NCI-H510A treated with DMSO at 0.1 percent for 48 hours (cell line): ENCODE results near the gene BCDIN3D.
A peak's percentile ranks its signal among the peaks of the same experiment; 100 is the strongest.
"Not testable (repeated sequence)": the region's sequence is repeated elsewhere in the genome, so short reads cannot be mapped to it uniquely, and the experiment has no call there.

ENCODE experiments used
- DNase-seq: peaks from one replicate; lab custom pipeline; 2025; lab: John Stamatoyannopoulos, UW

The BCDIN3D gene

GRCh38 chr12:49860921-49861320 is 18.0 kb upstream of the BCDIN3D start:
- DNase-seq, result not testable (repeated sequence)

DNA sequence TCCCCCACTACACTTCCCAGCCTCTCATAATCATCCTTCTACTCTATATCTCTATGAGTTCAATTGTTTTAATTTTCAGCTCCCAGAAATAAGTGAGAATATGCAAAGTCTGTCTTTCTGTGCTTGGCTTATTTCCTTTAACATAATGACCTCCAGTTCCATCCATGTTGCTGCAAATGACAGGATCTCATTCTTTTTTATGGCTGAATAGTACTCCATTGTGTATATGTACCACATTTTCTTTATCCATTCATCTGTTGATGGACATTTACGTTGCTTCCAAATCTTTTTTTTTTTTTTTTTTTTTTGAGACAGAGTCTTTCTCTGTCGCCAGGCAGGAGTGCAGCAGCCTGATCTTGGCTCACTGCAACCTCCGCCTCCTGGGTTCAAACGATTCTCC is 13.0 kb upstream of the BCDIN3D start:
- not testable (repeated sequence) for DNase-seq

GRCh38 chr12:49854976-49855375 is 12.1 kb upstream of the BCDIN3D start:
- no peak for DNase-seq

DNA sequence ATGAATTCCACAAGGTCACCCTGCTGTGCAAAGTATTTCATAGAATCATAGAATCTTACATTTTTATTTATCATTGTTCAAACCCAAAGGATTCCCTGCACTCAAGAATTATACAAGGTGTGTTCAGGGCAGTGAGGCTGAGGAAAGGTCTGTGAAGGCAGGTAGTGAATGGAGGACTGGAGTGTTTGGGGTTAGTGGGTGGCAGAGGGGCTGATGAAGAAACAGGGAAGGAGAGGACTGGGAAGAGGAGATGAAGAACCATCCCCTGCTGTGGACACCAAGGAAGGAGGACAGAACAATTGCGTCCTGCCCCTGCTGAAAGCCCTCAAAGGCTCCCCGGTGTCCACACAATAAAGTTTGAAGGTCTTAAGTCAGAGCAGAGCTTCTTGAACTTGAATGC is 10.8 kb upstream of the BCDIN3D start:
- DNase-seq, result no peak

DNA sequence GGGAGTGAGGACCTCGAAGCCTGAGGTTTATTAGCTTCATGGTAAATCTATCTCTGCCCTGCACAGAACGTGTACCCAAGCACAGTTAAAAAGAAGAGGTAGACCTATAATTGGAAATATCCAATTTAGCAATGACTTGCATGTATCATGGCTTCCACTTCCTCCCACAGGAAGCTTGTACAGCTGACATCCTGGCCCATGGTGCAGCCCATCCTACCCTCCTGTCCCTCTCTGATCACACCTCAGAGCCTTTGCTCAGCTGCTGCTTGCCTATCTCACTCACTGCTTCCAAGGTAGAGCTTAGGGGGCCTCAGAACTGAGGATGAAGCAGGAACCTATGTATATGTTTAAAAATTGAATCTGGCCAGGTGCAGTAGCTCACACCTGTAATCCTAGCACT is 4.3 kb upstream of the BCDIN3D start:
- no peak for DNase-seq

DNA sequence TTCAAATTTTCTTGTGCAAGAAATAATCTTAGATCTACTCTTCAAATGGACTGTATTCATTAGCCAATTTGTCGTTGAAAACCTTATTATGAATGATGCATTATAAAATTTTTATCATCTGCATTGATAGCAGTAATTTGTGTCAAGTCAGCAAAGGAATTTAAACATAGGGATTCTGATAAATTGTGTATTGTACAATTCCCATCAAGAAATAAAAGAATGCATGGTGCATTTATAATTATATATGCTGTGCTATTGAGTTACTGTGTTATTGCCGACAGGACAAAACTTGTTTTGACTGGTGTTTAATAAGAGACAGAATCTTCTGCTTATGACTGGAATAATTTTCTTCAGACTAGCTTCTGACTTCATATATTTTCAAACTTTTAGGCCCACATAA is 3.1 kb upstream of the BCDIN3D start:
- DNase-seq, result no peak

- DNase-seq, result no peak
Observed at GRCh38 chr12:49843876-49844437, 1.1 kb upstream of the BCDIN3D start.

- no peak for DNase-seq
Observed at GRCh38 chr12:49843411-49843810, 505 bp upstream of the BCDIN3D start.

DNA sequence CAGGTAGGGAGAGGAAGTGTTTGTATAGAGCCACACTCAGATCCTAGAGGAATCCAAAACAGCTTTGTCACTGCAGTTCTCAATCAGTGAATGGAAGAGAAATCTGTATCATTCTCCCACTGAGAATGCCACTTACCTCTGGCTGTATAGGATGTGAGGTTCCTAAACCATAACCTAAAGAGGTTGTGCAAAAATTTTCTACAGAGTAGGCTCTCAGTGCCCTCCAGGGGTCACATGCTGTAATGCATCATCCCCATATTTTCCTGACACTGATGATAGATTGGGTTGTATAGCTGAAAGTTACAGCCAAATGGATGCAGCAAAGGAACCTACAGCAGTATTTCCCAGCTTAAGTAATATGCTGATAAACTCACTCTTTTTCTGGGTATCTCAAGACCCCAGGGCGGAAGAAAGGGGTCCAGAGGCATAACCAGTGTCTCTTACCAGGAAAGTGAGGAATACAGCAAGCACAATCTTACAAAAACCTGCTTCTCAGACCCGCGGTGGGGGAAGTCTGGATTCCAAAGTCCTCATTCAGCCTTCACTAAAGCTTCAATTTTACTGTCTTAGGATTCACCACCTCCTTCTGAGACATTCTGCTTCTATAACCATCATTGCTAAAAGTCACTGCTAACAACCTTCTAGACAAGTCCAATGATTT is 3.8 kb downstream of the BCDIN3D start:
- peak; percentile 37 for DNase-seq

DNA sequence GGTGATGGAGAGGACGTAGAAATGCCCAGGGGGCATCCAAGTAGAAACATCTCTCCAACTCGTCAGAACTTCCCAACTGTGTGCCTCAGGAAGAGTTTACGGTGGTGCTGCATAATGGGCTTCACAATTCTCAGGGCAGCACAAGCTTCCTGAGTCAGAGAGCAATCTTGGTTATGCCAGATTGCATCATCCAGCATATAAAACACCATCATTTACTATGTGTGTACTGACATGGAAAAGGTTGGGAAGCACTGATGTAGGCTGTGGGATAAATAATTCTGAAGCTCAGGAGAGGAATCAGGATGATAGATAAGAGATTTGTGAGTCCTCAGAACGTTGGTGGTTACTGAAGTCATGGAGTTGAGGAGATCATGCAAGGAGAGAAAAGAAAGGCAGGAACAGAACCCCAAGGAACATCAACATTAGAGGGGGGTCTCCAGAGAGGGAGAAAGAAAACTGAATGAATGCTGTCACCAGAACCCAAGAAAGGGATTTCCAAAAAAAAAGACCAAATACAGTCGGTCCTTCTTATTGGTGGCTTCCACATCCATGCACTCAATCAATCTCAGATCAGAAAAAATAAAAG is 10.0 kb downstream of the BCDIN3D start:
- DNase-seq, result no peak

- DNase-seq, result no peak
Observed at GRCh38 chr12:49831717-49832116, 11.2 kb downstream of the BCDIN3D start.

GRCh38 chr12:49828133-49829091 is 14.5 kb downstream of the BCDIN3D start, which contains the start of gene NCKAP5L:
Gene NCKAP5L, minus strand, starts transcription at chr12:49828413. Its CDS starts 24,369 bp downstream, at chr12:49804044.
- peak; percentile 86 for DNase-seq

DNA sequence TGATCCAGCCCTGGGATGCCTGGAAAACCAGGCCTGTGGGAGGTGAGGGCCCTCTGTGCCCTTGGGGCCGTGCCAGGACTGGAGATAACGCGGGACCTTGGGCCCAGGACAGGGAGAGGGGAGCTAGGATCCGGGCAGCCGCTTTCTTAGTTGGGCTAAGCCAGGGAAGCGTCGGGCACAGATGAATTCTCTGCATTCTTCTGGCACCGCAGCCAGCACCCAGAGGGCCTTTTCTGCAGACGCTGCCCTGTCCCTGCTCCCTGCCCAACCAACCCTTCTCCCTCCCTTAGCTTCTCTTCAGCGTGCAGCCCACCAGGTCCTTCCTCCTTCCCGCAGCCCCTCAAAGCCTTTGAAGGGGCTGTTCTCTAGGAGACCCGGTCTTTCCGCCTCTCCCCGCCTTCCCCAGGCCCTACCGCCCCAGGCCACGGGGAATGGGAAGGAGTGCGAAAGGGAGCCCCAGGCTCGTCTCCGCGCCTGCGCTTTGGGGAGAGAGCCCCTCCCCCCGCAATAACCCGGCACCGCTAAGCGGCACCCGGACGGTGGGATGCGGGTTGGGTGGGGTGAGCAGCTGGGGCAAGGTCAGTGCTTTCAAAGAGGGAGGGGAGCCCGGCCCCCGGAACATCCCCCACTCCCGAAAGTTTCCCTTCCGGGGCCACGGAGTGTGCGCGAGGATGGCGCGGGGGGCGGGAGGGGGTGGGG is 15.4 kb downstream of the BCDIN3D start:
- DNase-seq, result peak; percentile 16

DNA sequence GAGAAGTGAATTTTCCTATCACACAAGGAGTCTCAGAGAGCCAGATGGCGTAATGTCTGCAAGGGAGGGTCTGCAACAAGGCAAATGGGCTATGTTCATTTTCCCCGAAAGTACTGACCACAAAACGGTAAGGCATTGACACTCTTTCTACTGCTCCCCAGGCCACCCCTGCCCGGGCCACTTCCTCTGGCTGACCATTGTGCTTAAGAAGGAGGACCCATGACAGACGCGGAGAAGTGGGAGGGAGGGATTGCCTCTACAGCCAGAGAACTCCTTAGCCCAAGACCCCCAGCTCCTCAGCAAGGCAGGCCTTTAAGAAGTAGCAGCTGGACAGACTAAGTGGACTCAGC is 15.9 kb downstream of the BCDIN3D start:
- no peak for DNase-seq

GRCh38 chr12:49825971-49826421 is 16.9 kb downstream of the BCDIN3D start:
- DNase-seq, result no peak

DNA sequence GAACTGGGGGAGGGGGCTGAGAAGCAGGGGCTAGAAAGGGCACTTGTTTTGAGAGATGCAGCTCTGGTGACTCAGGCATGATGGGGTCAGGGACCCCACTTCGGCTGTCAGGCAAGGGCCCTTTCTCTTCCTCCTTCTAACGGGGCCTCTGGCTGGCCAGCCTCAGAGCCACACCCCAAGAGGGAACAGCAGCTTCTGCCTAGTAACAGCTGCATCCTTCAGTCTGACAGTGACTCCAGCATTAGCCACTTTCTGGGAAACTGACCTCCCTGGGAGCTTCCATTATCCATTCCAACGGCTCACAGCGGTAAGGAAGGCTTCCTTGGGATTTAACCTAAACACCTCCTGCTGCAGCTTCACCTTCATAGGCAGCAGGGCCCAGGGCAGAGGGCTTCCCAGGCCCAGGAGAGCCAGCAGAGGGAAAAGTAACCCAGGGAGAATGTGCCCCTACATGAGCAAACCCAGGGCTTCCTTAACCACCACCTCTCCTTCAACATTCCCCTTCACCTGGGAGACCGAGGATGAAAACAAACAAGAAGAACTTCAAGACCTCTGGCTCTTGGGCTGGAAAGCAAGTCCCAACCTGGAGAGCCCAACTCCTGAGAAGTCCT is 17.4 kb downstream of the BCDIN3D start:
- no peak for DNase-seq

GRCh38 chr12:49824895-49825294 is 18.0 kb downstream of the BCDIN3D start:
- DNase-seq, result no peak

DNA sequence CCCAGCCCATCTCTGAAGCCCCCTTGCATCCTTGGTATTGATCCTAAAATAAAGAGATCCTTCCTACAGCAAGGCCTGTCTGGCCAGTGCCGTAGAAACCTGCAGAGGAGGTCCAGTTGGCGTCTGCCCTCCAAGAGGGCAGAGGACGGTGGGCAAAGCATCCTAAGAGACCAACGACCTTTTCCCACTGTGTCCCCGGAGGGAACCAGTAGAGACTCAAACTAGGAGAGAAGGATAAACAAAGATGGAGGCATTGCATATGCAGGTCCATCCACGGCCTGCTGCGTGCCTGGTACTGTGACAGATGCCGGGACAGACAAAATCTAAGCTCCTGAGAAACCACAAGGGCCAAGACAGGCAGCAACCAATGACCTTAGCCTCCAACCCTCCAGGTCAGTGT is 18.5 kb downstream of the BCDIN3D start:
- DNase-seq, result no peak

GRCh38 chr12:49823951-49824350 is 19.0 kb downstream of the BCDIN3D start:
- no peak for DNase-seq

DNA sequence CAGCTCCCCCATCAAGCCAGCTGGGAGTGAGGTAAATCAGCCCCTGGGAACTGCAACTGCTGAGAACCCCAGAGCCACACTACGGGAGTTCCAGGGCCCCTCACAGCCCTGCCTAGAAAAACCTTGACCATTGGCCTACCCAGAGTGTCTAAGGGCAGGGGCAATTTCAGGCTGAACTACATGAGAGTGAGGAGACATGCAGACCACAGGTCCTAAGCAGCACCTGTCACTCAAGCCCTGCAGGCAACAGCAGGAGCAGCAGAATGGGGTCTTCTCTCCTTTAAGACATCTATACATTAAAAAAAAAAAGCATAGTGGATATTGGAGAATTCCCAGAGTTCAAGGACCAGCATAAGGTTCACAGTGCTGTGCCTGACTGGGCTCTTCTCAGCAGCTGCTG is 19.6 kb downstream of the BCDIN3D start:
- no peak for DNase-seq
